Subcutaneous abdominal adipose tissue (tissue), 5 donors: ENCODE measurements around the gene GALNT7.

Experiments
- H3K27ac ChIP-seq: one replicate; pipeline ENCODE4 v1.7.0; 2013; ENCODE audit warnings: low read depth, mild to moderate bottlenecking, inconsistent platforms, low read length, moderate library complexity
- H3K27me3 ChIP-seq, 5 donors: one replicate each; pipeline ENCODE4 v1.7.0; 2013; ENCODE audit warnings: low read length in 5 of 5, inconsistent platforms in 1 of 5; ENCODE audit not compliant: control insufficient read depth in 5 of 5, insufficient read depth in 4 of 5
- H3K36me3 ChIP-seq, 5 donors: one replicate each; pipeline ENCODE4 v1.7.0; 2013; ENCODE audit warnings: low read length in 5 of 5; ENCODE audit not compliant: control insufficient read depth in 5 of 5, insufficient read depth in 5 of 5
- H3K4me1 ChIP-seq, 5 donors: one replicate each; pipeline ENCODE4 v1.7.0; 2013; ENCODE audit warnings: low read length in 5 of 5, mild to moderate bottlenecking in 3 of 5, moderate library complexity in 1 of 5; ENCODE audit not compliant: control insufficient read depth in 5 of 5, insufficient read depth in 5 of 5
- H3K4me3 ChIP-seq, 5 donors: one replicate each; pipeline ENCODE4 v1.7.0; 2013; ENCODE audit warnings: low read length in 5 of 5, low read depth in 1 of 5
- H3K9ac ChIP-seq, 5 donors: one replicate each; pipeline ENCODE4 v1.7.0; 2013; ENCODE audit warnings: low read length in 5 of 5, mild to moderate bottlenecking in 4 of 5, moderate library complexity in 3 of 5
- H3K9me3 ChIP-seq, 5 donors: one replicate each; pipeline ENCODE4 v1.7.0; 2013; ENCODE audit warnings: low read length in 5 of 5; ENCODE audit not compliant: control insufficient read depth in 5 of 5
- donor health status: healthy.
- donor health status: healthy.
- donor health status: healthy.
- donor health status: healthy.
- donor health status: healthy.

GALNT7 gene

DNA sequence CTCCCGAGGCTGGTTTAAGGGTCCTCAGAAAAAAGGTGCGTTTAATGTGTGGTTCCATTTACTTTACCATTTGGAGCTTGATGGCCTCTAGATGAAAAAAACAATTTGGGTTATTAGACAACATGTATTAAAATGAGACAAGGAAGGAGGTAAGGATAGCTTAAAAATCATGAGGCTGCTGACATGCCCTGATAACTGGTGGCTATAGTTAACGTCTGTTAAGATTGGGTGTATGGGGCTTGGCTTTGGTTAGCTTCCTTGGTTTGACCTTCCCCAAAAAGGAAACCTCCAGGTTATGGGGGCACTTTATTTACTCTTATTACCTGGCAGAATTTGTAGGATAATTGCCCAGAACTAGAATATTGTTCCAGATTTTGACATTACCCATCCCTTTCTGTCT, 114.0 kb downstream of the GALNT7 start:
- Histone ChIP-seq H3K27ac (no peak overlapping the region), H3K4me1 (no peaks in the 10 kb centered on the region), H3K4me3 (no peak overlapping the region), H3K27me3 (no peaks in the 10 kb centered on the region), H3K9ac (no peak overlapping the region), H3K36me3 (no peaks in the 10 kb centered on the region), H3K9me3 (peaks cover 5 to 40% (median 28%) of the 10 kb centered on the region in 5 donors)

GRCh38 chr4:173284463-173284862, 115.9 kb downstream of the GALNT7 start:
- Histone ChIP-seq H3K4me1 (peaks cover 0 to 5% (median 0%) of the 10 kb centered on the region in 5 donors), H3K36me3 (no peaks in the 10 kb centered on the region), H3K27ac (no peak overlapping the region), H3K27me3 (no peaks in the 10 kb centered on the region), H3K9me3 (peaks cover 5 to 41% (median 29%) of the 10 kb centered on the region in 5 donors), H3K4me3 (no peak overlapping the region), H3K9ac (no peak overlapping the region)

DNA sequence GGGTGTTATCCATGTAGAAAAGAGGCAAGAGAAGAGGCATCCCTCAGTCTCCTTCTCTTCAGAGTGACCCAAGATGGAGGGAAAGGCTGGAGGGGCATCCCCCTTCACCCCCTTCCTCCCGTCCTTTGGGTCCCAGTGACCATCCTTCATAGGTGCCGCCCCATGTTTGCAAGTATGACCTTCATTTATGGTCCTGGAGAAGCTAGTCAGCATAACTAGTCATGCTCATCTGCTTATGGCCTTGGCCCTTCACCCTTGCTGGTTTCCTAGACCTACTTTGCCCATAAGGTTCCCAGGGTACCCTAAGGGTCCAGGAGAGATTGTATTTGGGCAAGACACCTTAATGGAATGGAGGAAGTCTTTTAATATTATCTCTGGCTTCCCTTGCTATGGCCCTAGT, 118.9 kb downstream of the GALNT7 start:
- peaks cover 5 to 37% (median 26%) of the 10 kb centered on the region in 5 donors for H3K9me3 ChIP-seq
- H3K36me3 ChIP-seq, result no peaks in the 10 kb centered on the region
- no peak overlapping the region for H3K27ac ChIP-seq
- H3K4me1 ChIP-seq, result peaks cover 0 to 5% (median 0%) of the 10 kb centered on the region in 5 donors
- no peaks in the 10 kb centered on the region for H3K27me3 ChIP-seq
- H3K9ac ChIP-seq, result no peak overlapping the region
- H3K4me3 ChIP-seq, result no peak overlapping the region

GRCh38 chr4:173288296-173288695, 119.7 kb downstream of the GALNT7 start:
- Histone ChIP-seq H3K4me3 (no peak overlapping the region), H3K36me3 (no peaks in the 10 kb centered on the region), H3K27me3 (no peaks in the 10 kb centered on the region), H3K4me1 (peaks cover 0 to 5% (median 0%) of the 10 kb centered on the region in 5 donors), H3K9me3 (peaks cover 5 to 29% (median 24%) of the 10 kb centered on the region in 5 donors), H3K27ac (no peak overlapping the region), H3K9ac (no peak overlapping the region)

DNA sequence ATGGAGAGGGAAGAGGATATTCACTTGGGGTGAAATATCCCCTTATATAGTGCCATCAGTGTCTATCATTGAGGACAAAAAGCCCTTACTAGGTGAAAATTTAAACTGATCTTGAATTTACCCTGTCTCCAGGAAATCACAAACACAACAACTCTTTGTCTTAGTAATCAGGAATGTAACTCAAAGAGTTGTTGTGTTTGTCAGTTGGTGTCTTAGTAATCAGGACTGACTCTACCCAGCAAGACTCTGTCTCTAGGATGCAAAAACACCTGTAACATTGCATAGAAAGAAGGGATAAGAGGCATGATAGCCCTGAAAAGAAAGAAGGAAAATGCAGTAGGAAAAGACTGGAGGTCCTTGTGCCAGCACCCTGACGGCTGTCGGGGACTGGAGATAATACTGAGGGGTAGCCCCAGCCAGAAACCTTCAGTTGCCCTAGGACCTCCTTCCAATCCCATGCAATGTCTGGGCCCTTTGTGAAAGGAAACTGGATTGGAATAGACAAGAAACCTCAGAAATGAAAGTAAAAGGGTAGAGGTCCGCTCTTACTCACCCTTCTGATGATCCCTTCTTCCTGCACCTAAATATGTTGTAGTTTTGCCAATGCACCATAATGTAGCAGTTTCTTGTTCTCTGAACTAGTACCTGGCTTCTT, 120.2 kb downstream of the GALNT7 start:
- Histone ChIP-seq H3K36me3 (no peaks in the 10 kb centered on the region), H3K27ac (no peak overlapping the region), H3K4me3 (peak overlapping the region in 1 of 5 donors; percentile 11), H3K4me1 (peaks cover 0 to 5% (median 0%) of the 10 kb centered on the region in 5 donors), H3K9me3 (peaks cover 5 to 24% (median 19%) of the 10 kb centered on the region in 5 donors), H3K9ac (no peak overlapping the region), H3K27me3 (no peaks in the 10 kb centered on the region)

DNA sequence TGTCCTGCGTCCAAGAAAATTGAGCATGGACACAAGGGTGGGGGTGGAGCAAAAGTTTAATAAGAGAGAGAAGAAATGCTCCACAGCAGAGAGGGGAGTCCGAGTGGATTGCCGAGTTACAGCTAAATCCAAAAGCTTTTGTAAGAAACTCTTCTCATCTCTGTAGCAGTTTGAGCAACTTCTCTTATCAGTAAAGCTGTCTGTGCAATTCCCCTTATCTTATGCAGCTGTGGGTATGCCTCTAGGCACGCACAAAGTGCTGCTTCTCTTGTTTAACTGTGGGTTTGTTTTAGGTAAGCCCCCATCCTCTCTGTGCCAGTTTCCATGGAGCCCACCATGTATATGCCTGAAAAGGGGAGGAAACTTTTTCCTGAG, 120.7 kb downstream of the GALNT7 start:
- H3K27ac ChIP-seq, result no peak overlapping the region
- H3K27me3 ChIP-seq, result no peaks in the 10 kb centered on the region
- no peaks in the 10 kb centered on the region for H3K36me3 ChIP-seq
- peaks cover 4 to 20% (median 14%) of the 10 kb centered on the region in 5 donors for H3K9me3 ChIP-seq
- H3K4me3 ChIP-seq, result peak overlapping the region in 1 of 5 donors; percentile 11
- no peak overlapping the region for H3K9ac ChIP-seq
- peaks cover 0 to 5% (median 0%) of the 10 kb centered on the region in 5 donors for H3K4me1 ChIP-seq

DNA sequence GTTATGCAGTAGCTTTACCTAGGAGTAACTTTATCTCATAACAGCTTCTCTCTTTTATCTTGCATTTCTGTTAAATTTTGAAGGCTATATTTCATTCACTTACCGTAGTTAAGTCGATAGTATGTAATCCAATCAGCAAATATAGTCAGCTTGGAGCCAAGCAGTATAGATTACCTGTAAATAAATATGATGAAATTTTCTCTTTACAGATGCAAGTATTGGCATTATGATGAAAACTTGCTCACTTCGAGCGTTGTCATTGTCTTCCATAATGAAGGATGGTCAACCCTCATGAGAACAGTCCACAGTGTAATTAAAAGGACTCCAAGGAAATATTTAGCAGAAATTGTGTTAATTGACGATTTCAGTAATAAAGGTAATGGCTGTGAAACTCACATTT, 123.3 kb downstream of the GALNT7 start:
- Histone ChIP-seq H3K4me3 (no peak overlapping the region), H3K9ac (no peak overlapping the region), H3K27ac (no peak overlapping the region), H3K9me3 (peaks cover 0 to 7% (median 5%) of the 10 kb centered on the region in 5 donors), H3K27me3 (no peaks in the 10 kb centered on the region), H3K4me1 (peaks cover 0 to 5% (median 0%) of the 10 kb centered on the region in 5 donors), H3K36me3 (no peaks in the 10 kb centered on the region)

DNA sequence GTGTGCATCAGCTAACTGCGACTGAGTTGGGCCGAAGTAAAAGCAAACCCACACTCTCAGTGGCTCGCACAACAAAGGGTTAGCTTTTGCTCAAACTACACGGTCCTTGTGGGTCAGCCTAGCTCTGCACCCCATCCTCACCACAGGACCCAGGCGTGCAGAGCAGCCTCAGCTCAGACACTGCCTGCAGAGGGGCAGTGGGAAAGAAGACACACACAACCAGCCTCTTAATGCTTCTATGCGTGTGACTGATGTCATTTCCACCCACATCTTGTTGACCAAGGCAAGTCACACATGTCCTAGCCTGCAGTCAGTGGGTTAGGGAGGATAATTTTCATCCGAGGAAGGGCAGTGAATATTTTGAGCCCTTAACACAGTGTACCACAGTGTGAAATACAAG, 125.1 kb downstream of the GALNT7 start:
- Histone ChIP-seq H3K27ac (no peak overlapping the region), H3K9ac (no peak overlapping the region), H3K4me3 (no peak overlapping the region), H3K9me3 (no peaks in the 10 kb centered on the region), H3K27me3 (no peaks in the 10 kb centered on the region), H3K36me3 (no peaks in the 10 kb centered on the region), H3K4me1 (peaks cover 0 to 5% (median 0%) of the 10 kb centered on the region in 5 donors)

DNA sequence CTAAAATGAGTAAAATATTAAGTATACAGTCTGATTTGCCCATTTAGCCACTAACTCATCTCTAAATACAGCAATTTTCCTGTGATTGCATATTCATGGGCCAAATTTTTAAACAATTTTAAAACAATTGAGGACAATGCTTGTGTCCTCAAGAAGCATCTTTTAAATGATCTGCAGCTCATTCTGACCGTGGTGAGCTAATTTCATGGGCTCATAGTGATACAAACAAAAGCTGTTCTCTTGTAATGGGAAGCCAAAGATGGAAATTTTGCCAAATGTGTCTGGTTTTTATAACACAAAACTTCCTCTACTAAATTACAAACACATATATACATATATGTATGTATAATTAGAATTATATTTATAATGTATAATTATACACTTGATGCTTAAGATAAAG, 125.8 kb downstream of the GALNT7 start:
- Histone ChIP-seq H3K4me3 (no peak overlapping the region), H3K9ac (no peak overlapping the region), H3K4me1 (no peaks in the 10 kb centered on the region), H3K27ac (no peak overlapping the region), H3K36me3 (no peaks in the 10 kb centered on the region), H3K9me3 (no peaks in the 10 kb centered on the region), H3K27me3 (no peaks in the 10 kb centered on the region)

- Histone ChIP-seq H3K4me3 (no peak overlapping the region), H3K9ac (no peak overlapping the region), H3K27me3 (no peaks in the 10 kb centered on the region), H3K27ac (no peak overlapping the region), H3K36me3 (peaks cover 0 to 3% (median 0%) of the 10 kb centered on the region in 5 donors), H3K4me1 (no peaks in the 10 kb centered on the region), H3K9me3 (no peaks in the 10 kb centered on the region)
Measured at GRCh38 chr4:173301518-173302201, 133.0 kb downstream of the GALNT7 start.
